Nephron progenitor cell (in vitro differentiated cells): ENCODE measurements around the gene INPP4B.

ENCODE experiments used
- DNase-seq: peaks from one replicate; pipeline ENCODE4 v3.0.0; 2021
- H3K27ac Mint-ChIP-seq: 2 replicates; pipeline ENCODE4 v1.8.0; 2021; ENCODE audit warnings: mild to moderate bottlenecking, moderate library complexity, mixed read lengths
- H3K27me3 Mint-ChIP-seq: 2 replicates; pipeline ENCODE4 v1.8.0; 2021; ENCODE audit warnings: mild to moderate bottlenecking, low read depth, mixed read lengths; ENCODE audit not compliant: poor library complexity
- H3K36me3 Mint-ChIP-seq: 2 replicates; pipeline ENCODE4 v1.8.0; 2021; ENCODE audit warnings: low read depth, mixed read lengths
- H3K4me1 Mint-ChIP-seq: 2 replicates; pipeline ENCODE4 v1.8.0; 2021; ENCODE audit warnings: mixed read lengths
- H3K4me3 Mint-ChIP-seq: 2 replicates; pipeline ENCODE4 v1.8.0; 2021; ENCODE audit warnings: mild to moderate bottlenecking, moderate library complexity, mixed read lengths
- H3K9me3 Mint-ChIP-seq: 2 replicates; pipeline ENCODE4 v1.8.0; 2021; ENCODE audit warnings: mild to moderate bottlenecking, moderate library complexity, mixed read lengths
- CTCF ChIP-seq: fragments of 200-600 bp; sonication (generic); IDR thresholded peaks from 2 replicates; pipeline ENCODE4 v1.5.0; 2021; ENCODE audit warnings: antibody characterized with exemption

The INPP4B gene

GRCh38 chr4:142353149-142353738 lies 492.9 kb downstream of the INPP4B start:
- Mint-ChIP-seq H3K4me3 (no peak overlapping the region), H3K27ac (no peak overlapping the region), H3K9me3 (no peaks in the 10 kb centered on the region), H3K27me3 (no peaks in the 10 kb centered on the region), H3K4me1 (peaks cover 69% of the 10 kb centered on the region), H3K36me3 (peaks cover 4% of the 10 kb centered on the region)
- DNase-seq = peak; percentile 26
- peak; percentile 94 for TF ChIP-seq CTCF

GRCh38 chr4:142352712-142353111 lies 493.4 kb downstream of the INPP4B start:
- H3K4me1 Mint-ChIP-seq = peaks cover 74% of the 10 kb centered on the region

GRCh38 chr4:142351958-142352357 lies 494.1 kb downstream of the INPP4B start:
- Mint-ChIP-seq H3K9me3 (no peaks in the 10 kb centered on the region), H3K4me3 (no peak overlapping the region), H3K4me1 (peaks cover 76% of the 10 kb centered on the region), H3K36me3 (peaks cover 2% of the 10 kb centered on the region), H3K27ac (no peak overlapping the region), H3K27me3 (no peaks in the 10 kb centered on the region)
- TF ChIP-seq CTCF = no peak
- no peak for DNase-seq

More at GRCh38 chr4:142352712-142353111, 493.4 kb downstream of the INPP4B start:
- Mint-ChIP-seq H3K36me3 (peaks cover 4% of the 10 kb centered on the region), H3K27ac (no peak overlapping the region), H3K9me3 (no peaks in the 10 kb centered on the region), H3K4me3 (no peak overlapping the region), H3K27me3 (no peaks in the 10 kb centered on the region)
- TF ChIP-seq CTCF = no peak
- DNase-seq = no peak

- H3K9me3 Mint-ChIP-seq = no peaks in the 10 kb centered on the region
- no peak for TF ChIP-seq CTCF
- peaks cover 79% of the 10 kb centered on the region for H3K4me1 Mint-ChIP-seq
- H3K4me3 Mint-ChIP-seq = no peak overlapping the region
- no peaks in the 10 kb centered on the region for H3K36me3 Mint-ChIP-seq
- DNase-seq = no peak
- no peaks in the 10 kb centered on the region for H3K27me3 Mint-ChIP-seq
- no peak overlapping the region for H3K27ac Mint-ChIP-seq
These were observed 495.2 kb downstream of the INPP4B start for GRCh38 chr4:142350871-142351270.

- H3K36me3 Mint-ChIP-seq = no peaks in the 10 kb centered on the region
- H3K4me3 Mint-ChIP-seq = no peak overlapping the region
- no peak for TF ChIP-seq CTCF
- no peaks in the 10 kb centered on the region for H3K27me3 Mint-ChIP-seq
- no peaks in the 10 kb centered on the region for H3K9me3 Mint-ChIP-seq
- H3K4me1 Mint-ChIP-seq = peaks cover 59% of the 10 kb centered on the region
- no peak overlapping the region for H3K27ac Mint-ChIP-seq
- no peak for DNase-seq
These were observed 497.5 kb downstream of the INPP4B start for GRCh38 chr4:142348613-142349021.

- DNase-seq = no peak
- no peaks in the 10 kb centered on the region for H3K27me3 Mint-ChIP-seq
- no peak for TF ChIP-seq CTCF
- H3K4me1 Mint-ChIP-seq = peaks cover 46% of the 10 kb centered on the region
- no peak overlapping the region for H3K27ac Mint-ChIP-seq
- H3K4me3 Mint-ChIP-seq = no peak overlapping the region
- no peaks in the 10 kb centered on the region for H3K9me3 Mint-ChIP-seq
- no peaks in the 10 kb centered on the region for H3K36me3 Mint-ChIP-seq
These were observed 498.9 kb downstream of the INPP4B start for GRCh38 chr4:142347241-142347640.
